NCI-H2107 treated with DMSO at 0.1 percent for 48 hours (cell line): ENCODE measurements around the gene ULK3.

Source experiments
- DNase-seq: peaks from one replicate; lab custom pipeline; 2025; ENCODE audit not compliant: unreplicated experiment; lab: John Stamatoyannopoulos, UW

Gene ULK3

GRCh38 chr15:74823324-74823723 is 19.6 kb downstream of the ULK3 start:
- DNase-seq = no peak

GRCh38 chr15:74822233-74822632 is 20.7 kb downstream of the ULK3 start:
- DNase-seq = no peak

GRCh38 chr15:74821790-74822158 is 21.2 kb downstream of the ULK3 start:
- DNase-seq = no peak

GRCh38 chr15:74821091-74821789 is 21.7 kb downstream of the ULK3 start:
- DNase-seq = no peak

- DNase-seq = no peak
Observed at GRCh38 chr15:74820056-74820455, 22.9 kb downstream of the ULK3 start.

GRCh38 chr15:74817370-74817737 is 25.6 kb downstream of the ULK3 start:
- DNase-seq = no peak

- DNase-seq = no peak
Observed at GRCh38 chr15:74816624-74817369, 26.2 kb downstream of the ULK3 start.

GRCh38 chr15:74815961-74816360 is 27.0 kb downstream of the ULK3 start:
- DNase-seq = no peak

GRCh38 chr15:74815121-74815934 is 27.6 kb downstream of the ULK3 start:
- DNase-seq = no peak

- no peak for DNase-seq
Observed at GRCh38 chr15:74812533-74812932, 30.4 kb downstream of the ULK3 start, which contains the start of gene LMAN1L. Gene LMAN1L (plus strand): TSS chr15:74812835. CDS start chr15:74812855, 20 bp downstream.

- no peak for DNase-seq
Observed at GRCh38 chr15:74809956-74810355, 33.0 kb downstream of the ULK3 start.

- DNase-seq = no peak
Observed at GRCh38 chr15:74809242-74809641, 33.7 kb downstream of the ULK3 start.

- DNase-seq = no peak
Observed at GRCh38 chr15:74808840-74809229, 34.1 kb downstream of the ULK3 start.

- DNase-seq = no peak
Observed at GRCh38 chr15:74808078-74808839, 34.7 kb downstream of the ULK3 start.

GRCh38 chr15:74807282-74807681 is 35.7 kb downstream of the ULK3 start:
- no peak for DNase-seq

- no peak for DNase-seq
Observed at GRCh38 chr15:74804935-74805334, 38.0 kb downstream of the ULK3 start.

GRCh38 chr15:74802862-74803447 is 40.0 kb downstream of the ULK3 start:
- no peak for DNase-seq

GRCh38 chr15:74802290-74802689 is 40.7 kb downstream of the ULK3 start:
- DNase-seq = no peak

- DNase-seq = no peak
Observed at GRCh38 chr15:74801311-74801997, 41.5 kb downstream of the ULK3 start.

GRCh38 chr15:74800559-74801094 is 42.3 kb downstream of the ULK3 start:
- no peak for DNase-seq
